Fibroblast of pulmonary artery (primary cell): ENCODE measurements around the gene ZNF536.

Experiments
- DNase-seq: peaks from one replicate; pipeline ENCODE4 v3.0.0-alpha.2; 2010; ENCODE audit warnings: low read depth
- H3K4me3 ChIP-seq: replicated peaks from 2 replicates; pipeline ENCODE4 v1.5.1; 2011; ENCODE audit warnings: low read depth, mild to moderate bottlenecking, control low read depth, low read length, moderate library complexity
- TF ChIP-seq, protein P1 (sequence below): IDR thresholded peaks from 2 replicates; pipeline ENCODE4 v1.5.1; 2011; ENCODE audit warnings: mild to moderate bottlenecking, control low read depth, low read length, inconsistent platforms; ENCODE audit errors: missing control alignments

ZNF536 gene

DNA sequence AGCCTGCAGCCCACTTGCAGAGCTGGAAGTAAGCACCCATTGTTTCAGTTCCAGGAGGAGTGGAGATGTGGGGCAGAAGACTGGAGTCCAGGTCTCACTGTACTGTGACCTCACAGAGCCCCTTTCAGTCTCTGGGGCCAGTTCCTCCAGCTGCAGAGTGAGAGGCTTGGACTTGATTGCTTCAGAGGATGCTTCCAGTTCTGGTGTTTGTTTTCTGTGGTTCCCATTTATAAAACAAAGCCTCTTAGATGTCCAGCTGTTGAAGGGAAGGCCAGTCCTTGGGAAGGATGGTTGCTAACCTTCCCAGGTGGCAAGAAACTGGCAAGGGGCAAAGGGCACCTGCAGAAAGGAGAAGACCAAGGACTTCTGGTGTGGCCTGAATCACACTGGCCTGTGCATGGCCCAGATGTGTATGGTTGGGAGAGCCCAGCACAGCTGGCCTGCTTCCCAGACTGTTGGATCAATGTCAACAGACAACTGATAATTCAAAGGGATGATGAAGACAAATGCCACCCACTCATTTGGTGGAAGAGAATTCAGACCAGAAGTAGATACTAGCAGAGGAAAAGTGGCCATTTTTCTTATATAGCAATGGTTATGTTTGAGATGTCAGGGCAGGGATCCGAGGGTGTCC, 218.5 kb downstream of the ZNF536 start:
- H3K4me3 ChIP-seq = no peak overlapping the region
- no peak for DNase-seq
- TF ChIP-seq, protein P1, sequence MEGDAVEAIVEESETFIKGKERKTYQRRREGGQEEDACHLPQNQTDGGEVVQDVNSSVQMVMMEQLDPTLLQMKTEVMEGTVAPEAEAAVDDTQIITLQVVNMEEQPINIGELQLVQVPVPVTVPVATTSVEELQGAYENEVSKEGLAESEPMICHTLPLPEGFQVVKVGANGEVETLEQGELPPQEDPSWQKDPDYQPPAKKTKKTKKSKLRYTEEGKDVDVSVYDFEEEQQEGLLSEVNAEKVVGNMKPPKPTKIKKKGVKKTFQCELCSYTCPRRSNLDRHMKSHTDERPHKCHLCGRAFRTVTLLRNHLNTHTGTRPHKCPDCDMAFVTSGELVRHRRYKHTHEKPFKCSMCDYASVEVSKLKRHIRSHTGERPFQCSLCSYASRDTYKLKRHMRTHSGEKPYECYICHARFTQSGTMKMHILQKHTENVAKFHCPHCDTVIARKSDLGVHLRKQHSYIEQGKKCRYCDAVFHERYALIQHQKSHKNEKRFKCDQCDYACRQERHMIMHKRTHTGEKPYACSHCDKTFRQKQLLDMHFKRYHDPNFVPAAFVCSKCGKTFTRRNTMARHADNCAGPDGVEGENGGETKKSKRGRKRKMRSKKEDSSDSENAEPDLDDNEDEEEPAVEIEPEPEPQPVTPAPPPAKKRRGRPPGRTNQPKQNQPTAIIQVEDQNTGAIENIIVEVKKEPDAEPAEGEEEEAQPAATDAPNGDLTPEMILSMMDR = no peak

DNA sequence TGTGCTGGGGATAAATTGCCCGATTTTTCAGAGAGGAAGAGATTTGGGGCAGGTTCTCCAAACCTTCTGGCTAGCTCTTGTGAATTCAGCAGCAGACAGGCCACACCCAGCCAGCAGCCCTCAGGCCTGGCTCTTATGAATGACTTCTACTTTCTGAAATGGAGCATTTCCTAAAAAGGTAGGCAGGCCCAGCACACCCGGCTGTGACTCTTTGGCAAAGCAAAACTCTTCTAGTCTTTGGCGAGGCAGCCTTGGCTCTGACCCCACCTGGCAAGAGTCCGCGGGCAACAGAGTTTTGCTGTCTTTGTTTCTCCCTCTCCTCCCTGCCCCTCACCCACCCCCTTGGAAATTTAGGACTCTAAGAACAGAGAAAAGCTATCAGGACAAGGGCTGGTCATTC, 221.2 kb downstream of the ZNF536 start:
- H3K4me3 ChIP-seq = no peak overlapping the region
- no peak for DNase-seq
- TF ChIP-seq, protein P1 = no peak

DNA sequence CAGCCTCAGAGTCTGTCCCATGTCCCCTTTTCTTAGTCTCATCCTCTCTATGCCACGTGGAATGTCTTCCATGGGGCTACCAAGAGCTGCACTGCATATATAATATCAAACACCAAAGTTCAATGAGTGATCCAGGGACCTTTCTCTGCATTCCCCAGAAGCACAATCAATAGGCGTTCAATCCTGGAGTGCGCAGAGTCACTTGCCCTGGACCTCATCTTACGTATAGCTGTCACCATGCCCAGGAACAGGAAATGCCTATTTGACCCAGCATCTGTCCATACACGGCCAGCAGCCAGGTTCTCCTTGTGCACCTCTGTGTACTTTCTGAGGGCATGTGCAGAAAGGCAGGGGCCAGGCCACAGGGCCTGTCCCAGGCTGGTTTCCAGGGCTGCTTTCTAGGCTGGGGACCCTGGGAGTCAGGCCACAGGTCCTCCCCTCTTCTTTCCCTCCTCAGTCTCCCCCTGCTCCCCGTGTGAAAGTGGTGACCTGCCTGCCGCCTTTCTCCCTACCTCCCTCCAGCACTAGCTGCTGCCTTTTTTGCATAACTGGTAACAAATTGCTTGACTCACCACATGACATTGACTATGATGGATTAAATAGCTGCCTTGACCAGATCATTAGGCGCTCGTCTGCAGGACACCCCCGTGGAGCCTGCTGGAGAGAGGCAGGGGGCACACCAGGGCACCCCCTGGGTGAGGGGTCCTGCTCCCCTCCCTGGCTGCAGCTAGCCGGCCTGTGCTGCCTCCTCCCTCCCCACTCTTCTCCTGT, 222.0 kb downstream of the ZNF536 start:
- TF ChIP-seq, protein P1 = no peak
- no peak overlapping the region for H3K4me3 ChIP-seq
- no peak for DNase-seq

DNA sequence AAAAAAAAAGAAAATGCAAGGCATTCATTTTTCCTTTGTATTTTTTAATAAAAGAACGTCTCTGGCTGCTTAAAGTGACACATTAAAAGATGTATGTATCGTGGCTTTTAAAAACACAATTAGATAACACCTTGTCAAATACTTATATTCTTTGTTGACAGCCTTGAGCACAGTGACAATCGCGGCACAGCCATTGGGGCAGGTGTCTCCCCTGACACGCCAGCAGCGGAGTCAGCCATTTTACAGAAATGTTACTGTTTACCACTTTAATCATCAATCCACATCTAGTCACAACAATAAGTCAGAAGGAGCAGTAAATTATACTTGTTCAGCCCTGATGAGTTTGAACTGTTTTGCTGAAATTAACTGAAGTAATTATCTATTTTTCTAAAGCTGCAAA, 224.1 kb downstream of the ZNF536 start:
- H3K4me3 ChIP-seq = no peak overlapping the region
- TF ChIP-seq, protein P1 = no peak
- no peak for DNase-seq

DNA sequence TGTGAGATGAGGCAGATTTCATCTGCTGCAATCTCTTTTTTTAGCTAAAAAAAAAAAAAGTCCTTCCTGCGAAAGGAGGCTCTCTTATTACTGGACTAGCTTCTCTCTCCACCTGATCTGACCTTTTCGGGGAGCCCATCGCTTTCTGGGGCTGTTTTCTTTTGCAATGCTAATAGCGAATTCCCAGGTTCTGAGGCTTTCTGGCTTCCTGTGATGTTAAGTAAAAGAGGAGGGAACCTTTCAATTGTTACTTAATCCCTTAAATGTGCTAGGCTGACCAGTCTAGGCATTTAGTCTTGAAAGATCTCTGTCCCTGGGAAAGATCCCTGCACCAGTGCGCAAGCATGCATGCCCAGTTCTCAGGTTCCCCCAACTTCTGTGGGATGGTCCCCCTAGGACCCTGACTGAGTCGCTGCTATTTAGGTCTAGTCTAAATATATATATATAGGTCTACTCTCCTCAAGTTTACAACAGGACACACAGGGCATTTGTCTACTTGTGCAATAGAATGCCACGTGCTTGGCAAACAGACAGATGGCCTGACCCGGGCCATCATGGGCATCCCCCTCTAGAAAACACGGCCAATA, 224.7 kb downstream of the ZNF536 start:
- H3K4me3 ChIP-seq = no peak overlapping the region
- TF ChIP-seq, protein P1 = no peak
- no peak for DNase-seq

DNA sequence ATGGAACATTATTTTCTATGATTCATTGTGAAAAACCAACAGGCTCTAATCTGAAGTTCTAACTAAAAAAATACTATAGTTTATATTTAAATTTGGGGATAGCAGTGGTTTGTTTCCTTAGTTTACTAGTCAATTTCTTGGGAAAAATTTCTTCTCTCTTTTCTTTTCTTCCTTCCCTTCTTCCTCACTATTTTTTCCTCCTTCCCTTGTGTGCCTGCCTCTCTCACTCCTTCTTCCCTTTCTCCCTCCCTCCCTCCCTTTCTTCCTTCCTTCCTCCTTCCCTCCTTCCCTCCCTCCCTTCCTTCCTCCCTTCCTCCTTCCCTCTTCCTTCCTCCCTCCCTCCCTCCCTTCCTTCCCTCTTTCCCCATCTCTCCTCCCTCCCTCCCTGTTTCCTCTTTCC, 226.5 kb downstream of the ZNF536 start:
- TF ChIP-seq, protein P1 = no peak
- no peak overlapping the region for H3K4me3 ChIP-seq

More for the DNA sequence above, 226.5 kb downstream of the ZNF536 start:
- no peak for DNase-seq
